HEK293T (cell line): Measurements from ENCODE around the gene TP63.

Source experiments
- ARNT ChIP-seq: fragments of 450-650 bp; IDR thresholded peaks from 2 replicates; pipeline ENCODE4 v1.6.1; 2017; ENCODE audit warnings: mild to moderate bottlenecking
- FOXA1 ChIP-seq: fragments of 450-650 bp; IDR thresholded peaks from 2 replicates; pipeline ENCODE4 v1.6.1; 2016; ENCODE audit warnings: mild to moderate bottlenecking
- FOXK2 ChIP-seq: fragments of 450-650 bp; IDR thresholded peaks from 2 replicates; pipeline ENCODE4 v1.6.1; 2016; ENCODE audit warnings: mild to moderate bottlenecking
- FOXM1 ChIP-seq: fragments of 450-650 bp; IDR thresholded peaks from 2 replicates; pipeline ENCODE4 v1.6.1; 2017; ENCODE audit warnings: mild to moderate bottlenecking, borderline replicate concordance
- HDGF ChIP-seq: fragments of 450-650 bp; IDR thresholded peaks from 2 replicates; pipeline ENCODE4 v1.6.1; 2017; ENCODE audit warnings: antibody characterized with exemption, borderline replicate concordance
- L3MBTL2 ChIP-seq: fragments of 450-650 bp; conservative IDR thresholded peaks from 2 replicates; pipeline ENCODE4 v1.6.1; 2016; ENCODE audit warnings: mild to moderate bottlenecking
- NFRKB ChIP-seq: fragments of 450-650 bp; IDR thresholded peaks from 2 replicates; pipeline ENCODE4 v1.6.1; 2016; ENCODE audit warnings: mild to moderate bottlenecking, moderate library complexity
- SP1 ChIP-seq: fragments of 450-650 bp; IDR thresholded peaks from 2 replicates; pipeline ENCODE4 v1.6.1; 2017
- TARDBP ChIP-seq: fragments of 450-650 bp; IDR thresholded peaks from 2 replicates; pipeline ENCODE4 v1.6.1; 2016

GRCh38 chr3:189836795-189837194 lies 205.6 kb downstream of the TP63 start:
- no peak for TF ChIP-seq TARDBP
- TF ChIP-seq FOXK2 = no peak
- no peak for TF ChIP-seq SP1
- no peak for TF ChIP-seq ARNT
- TF ChIP-seq FOXM1 = no peak
- no peak for TF ChIP-seq L3MBTL2
- no peak for TF ChIP-seq NFRKB
- no peak for TF ChIP-seq HDGF
- TF ChIP-seq FOXA1 = no peak
